ENCODE measurements around the gene CST9. TPM values are rescaled to one million over a fixed set of nuclear protein-coding genes. Genes with fewer than 3 reads are reported as not detected.

The CST9 gene
- total RNA-seq, 1 donor from 2014 or later, result not detected

GRCh38 chr20:23570178-23570760, 35.4 kb downstream of the CST9 start:
- intact Hi-C loops (cut with DNase I), result no loop called here
- DNase-seq (ENCODE audit: missing footprints) (no peak), ATAC-seq (no peak)

- DNase-seq (ENCODE audit: missing footprints) (no peak), ATAC-seq (no peak)
- intact Hi-C loops (cut with DNase I), result no loop called here
These were observed 36.1 kb downstream of the CST9 start for GRCh38 chr20:23569570-23569969.

GRCh38 chr20:23568971-23569330, 36.8 kb downstream of the CST9 start:
- intact Hi-C loops (cut with DNase I), result no loop called here
- DNase-seq (ENCODE audit: missing footprints) (no peak), ATAC-seq (no peak)

- ATAC-seq, result no peak
- no peak for DNase-seq (ENCODE audit: missing footprints)
- intact Hi-C loops (cut with DNase I), result no loop called here
These were observed 37.3 kb downstream of the CST9 start, which contains the start of gene CST9L for GRCh38 chr20:23568320-23568970. CST9L (minus strand) TSS chr20:23568484; CDS start chr20:23568450, 34 bp downstream.

- intact Hi-C loops (cut with DNase I), result no loop called here
- DNase-seq (ENCODE audit: missing footprints) (no peak), ATAC-seq (no peak)
These were observed 39.4 kb downstream of the CST9 start for GRCh38 chr20:23566199-23566932.

GRCh38 chr20:23565503-23566045, 40.1 kb downstream of the CST9 start:
- intact Hi-C loops (cut with DNase I), result no loop called here
- no peak for ATAC-seq
- no peak for DNase-seq (ENCODE audit: missing footprints)

GRCh38 chr20:23564927-23565326, 40.8 kb downstream of the CST9 start:
- no peak for DNase-seq (ENCODE audit: missing footprints)
- intact Hi-C loops (cut with DNase I), result no loop called here
- no peak for ATAC-seq

GRCh38 chr20:23562721-23563342, 42.9 kb downstream of the CST9 start:
- DNase-seq (ENCODE audit: missing footprints), result no peak
- intact Hi-C loops (cut with DNase I), result no loop called here
- ATAC-seq, result no peak

GRCh38 chr20:23554401-23554800, 51.3 kb downstream of the CST9 start:
- ATAC-seq (no peak), DNase-seq (ENCODE audit: missing footprints) (no peak)
- intact Hi-C loops (cut with DNase I), result no loop called here

Other genes with a start within 250 kb of the CST9 start
- gene GZF1, start 243.7 kb downstream of the CST9 start, total RNA-seq, result 20.6 TPM
- 4.7 TPM for gene NAPB, start 184.4 kb downstream of the CST9 start, total RNA-seq
- gene CSTL1, start 166.2 kb downstream of the CST9 start, total RNA-seq, result not detected
- not detected for gene CST11, start 153.0 kb downstream of the CST9 start, total RNA-seq
- not detected for gene CST8, start 114.8 kb downstream of the CST9 start, total RNA-seq
- gene CST9L, start 37.4 kb downstream of the CST9 start, total RNA-seq, result not detected
- 1,033 TPM for gene CST3, start 32.0 kb upstream of the CST9 start, total RNA-seq
- gene CST4, start 83.1 kb upstream of the CST9 start, total RNA-seq, result not detected
- not detected for gene CST1, start 145.0 kb upstream of the CST9 start, total RNA-seq
- not detected for gene CST2, start 220.8 kb upstream of the CST9 start, total RNA-seq